Retinal pigment epithelial cell (primary cell): ENCODE results near the gene GALNT17.

Experiments
- DNase-seq: peaks from one replicate; pipeline ENCODE4 v3.0.0-alpha.2; 2010; ENCODE audit warnings: low read depth
- H3K4me3 ChIP-seq: 2 replicates; pipeline ENCODE4 v1.5.1; 2011; ENCODE audit warnings: mild to moderate bottlenecking, low read length, control low read depth, moderate library complexity
- CTCF ChIP-seq: conservative IDR thresholded peaks from 2 replicates; pipeline ENCODE4 v1.5.1; 2011; ENCODE audit warnings: low read depth, low read length, control low read depth, inconsistent platforms

Gene GALNT17

GRCh38 chr7:71264005-71264404, 132.1 kb downstream of the GALNT17 start:
- DNase-seq: no peak
- no peak overlapping the region for H3K4me3 ChIP-seq

GRCh38 chr7:71266912-71267311, 135.0 kb downstream of the GALNT17 start:
- no peak overlapping the region for H3K4me3 ChIP-seq
- no peak for TF ChIP-seq CTCF
- no peak for DNase-seq

More at GRCh38 chr7:71264005-71264404, 132.1 kb downstream of the GALNT17 start:
- TF ChIP-seq CTCF: no peak

DNA sequence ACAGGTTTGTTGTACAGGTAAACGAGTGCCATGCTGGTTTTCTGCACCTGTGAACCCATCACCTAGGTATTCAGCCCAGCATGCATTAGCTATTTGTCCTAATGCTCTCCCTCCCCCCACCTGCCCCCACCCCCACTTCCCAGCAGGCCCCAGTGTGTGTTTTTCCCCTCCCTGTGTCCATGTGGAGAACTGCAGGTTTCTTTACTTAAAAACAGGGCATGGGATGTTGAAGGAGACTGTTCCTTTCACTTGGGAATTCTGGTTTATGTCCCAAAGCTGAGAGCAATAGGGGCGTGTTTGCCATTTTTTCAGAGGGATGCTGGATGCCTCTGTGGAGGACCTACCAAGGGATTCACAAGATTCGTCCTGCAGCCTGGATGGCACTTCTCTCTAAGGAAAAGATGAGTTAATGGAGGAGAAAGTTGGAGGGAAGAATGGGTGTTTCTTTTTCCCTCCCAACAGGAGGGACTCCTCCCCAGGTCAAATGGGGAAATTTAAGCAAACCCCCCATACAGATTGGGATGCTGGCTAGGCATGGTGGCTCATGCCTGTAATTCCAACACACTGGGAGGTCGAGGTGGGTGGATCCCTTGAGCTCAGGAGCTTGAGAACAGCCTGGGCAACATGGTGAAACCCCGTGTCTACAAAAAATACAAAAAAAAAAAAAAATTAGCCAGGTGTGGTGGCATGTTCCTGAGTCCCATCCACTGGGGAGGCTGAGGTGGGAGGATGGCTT, 136.0 kb downstream of the GALNT17 start:
- H3K4me3 ChIP-seq: no peak overlapping the region
- no peak for DNase-seq
- TF ChIP-seq CTCF: no peak

DNA sequence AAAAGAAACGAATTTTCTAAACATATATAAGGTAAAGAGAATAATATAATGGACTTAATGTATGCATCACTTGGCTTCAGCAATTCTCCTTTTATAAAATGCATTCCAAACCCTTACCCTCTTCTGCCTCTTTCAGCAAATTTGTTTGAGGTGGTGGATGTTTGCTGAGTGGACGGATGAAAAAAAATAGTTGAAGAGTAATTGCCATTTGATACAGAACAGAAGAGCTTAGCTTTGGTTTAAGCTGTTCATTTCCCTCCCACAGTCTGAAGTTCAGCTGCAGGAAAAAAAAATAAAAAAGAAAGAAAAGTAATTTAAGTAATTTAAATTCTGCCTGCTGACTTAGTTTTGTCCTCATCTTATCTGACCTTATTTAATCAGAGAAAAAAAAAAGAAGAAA, 138.6 kb downstream of the GALNT17 start:
- no peak for DNase-seq
- H3K4me3 ChIP-seq: no peak overlapping the region
- TF ChIP-seq CTCF: no peak

DNA sequence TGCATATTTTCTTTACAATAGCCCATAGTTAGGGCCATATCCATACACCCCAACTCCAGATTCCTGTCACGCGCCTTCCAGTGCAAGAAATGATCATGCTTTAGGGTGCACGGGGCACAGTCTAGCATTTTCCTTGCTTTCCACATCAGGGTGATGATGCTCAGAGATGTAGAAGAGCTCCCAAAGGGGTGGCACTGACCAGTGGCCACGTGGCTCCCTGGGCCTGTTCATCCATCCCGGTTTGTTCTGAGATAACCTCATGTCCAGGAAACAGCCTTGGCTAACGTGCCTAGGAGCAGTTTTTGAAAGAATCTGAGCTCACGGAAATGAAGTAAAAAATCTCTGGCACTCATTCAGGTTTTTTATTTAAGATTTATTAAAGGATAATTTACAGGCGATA, 139.3 kb downstream of the GALNT17 start:
- TF ChIP-seq CTCF: no peak

DNA sequence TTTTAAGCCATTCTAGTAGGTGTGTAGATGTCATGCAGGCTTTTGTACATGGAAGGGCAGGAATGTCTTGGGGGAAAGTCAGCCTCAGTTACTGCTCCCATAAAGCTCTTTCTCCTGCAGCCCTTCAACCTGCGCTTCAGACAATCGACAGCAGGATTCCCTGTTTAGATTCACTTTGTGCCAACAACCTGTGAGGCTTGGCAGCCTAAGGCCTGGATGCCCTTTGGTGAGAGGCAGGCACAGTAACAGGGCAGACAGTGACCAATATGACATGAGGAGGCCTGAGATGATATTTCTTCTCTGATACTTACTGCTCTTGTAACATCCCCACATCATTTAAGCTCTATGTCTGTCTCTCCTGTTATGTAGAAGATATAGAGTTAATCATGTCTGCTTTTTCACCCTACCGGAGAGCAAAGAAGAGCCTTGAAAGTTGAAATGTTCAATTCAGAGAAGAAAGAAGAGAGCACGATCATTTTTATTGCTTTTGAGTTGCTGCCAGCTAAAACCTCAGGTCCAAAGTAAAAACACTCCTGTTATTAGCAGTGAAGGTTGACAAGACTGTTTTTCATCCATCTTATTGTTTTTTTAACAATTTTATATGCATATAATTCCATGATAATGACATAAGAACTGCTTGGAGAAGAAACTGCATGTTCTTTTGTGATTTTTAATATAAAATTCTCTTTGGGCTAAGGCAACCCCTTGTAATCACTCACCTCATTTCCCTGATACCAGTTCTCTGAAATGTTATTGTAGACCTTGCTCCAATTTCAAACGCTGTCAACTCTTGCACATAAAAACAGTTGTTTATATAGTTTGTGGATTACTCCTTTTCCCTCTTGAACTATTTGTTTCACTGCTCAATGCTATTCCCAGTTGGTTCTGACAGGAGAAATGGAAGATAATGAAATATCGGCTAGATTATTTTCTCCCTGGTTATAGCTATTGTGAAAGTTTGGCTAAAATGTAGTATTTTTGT, 140.9 kb downstream of the GALNT17 start:
- no peak for TF ChIP-seq CTCF
- no peak for DNase-seq
- H3K4me3 ChIP-seq: no peak overlapping the region

More for the DNA sequence above, 139.3 kb downstream of the GALNT17 start:
- no peak overlapping the region for H3K4me3 ChIP-seq
- DNase-seq: no peak
